ENCODE measurements around the gene TBC1D9. TPM values are rescaled to one million over a fixed set of nuclear protein-coding genes. Genes with fewer than 3 reads are reported as not detected.

Gene TBC1D9
- total RNA-seq, 4 donors from 2014 or later = 1.5 to 3.5 (median 2.2) TPM

DNA sequence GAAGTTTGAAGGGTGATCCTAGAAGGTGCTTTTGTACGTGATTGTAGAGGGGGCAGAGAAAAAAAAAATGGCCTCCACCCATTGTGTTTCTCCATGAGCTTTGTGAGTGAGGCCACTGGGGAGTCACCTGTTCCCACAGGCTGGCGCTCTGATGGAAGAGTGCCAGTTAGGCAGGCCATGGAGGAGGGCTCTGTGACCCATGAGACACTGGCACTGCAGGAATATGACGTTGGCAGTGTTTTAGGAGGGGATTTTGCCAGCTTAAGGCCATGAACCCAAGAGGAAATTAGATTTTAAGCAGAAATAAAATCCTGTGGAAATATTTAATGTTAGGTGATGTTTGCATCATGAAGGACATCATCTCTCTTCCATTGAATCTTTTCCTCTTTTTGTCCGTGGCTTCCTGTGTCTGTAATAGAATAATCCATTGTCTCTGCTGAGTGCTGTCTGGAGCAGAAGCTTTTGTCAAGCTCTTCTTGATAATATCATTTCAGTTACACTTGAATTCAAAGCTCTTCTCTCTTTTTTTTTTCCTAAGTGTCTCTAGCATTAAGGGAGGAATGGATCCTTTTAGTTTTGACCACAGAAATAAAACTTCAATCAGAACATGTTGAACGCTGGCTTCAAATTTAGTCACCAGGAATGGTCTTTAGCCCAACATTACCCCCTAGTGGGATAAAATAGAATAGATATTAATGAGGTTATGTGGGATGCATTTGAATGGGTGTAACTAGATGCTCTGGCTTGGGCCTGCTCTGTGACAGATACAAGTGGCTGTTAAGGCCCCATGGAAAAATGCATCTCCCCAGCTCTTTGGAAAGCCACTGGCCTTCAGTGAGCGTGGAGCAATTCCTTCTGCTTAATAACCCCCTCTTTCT lies 146.4 kb downstream of the TBC1D9 start:
- TF ChIP-seq, protein P1, sequence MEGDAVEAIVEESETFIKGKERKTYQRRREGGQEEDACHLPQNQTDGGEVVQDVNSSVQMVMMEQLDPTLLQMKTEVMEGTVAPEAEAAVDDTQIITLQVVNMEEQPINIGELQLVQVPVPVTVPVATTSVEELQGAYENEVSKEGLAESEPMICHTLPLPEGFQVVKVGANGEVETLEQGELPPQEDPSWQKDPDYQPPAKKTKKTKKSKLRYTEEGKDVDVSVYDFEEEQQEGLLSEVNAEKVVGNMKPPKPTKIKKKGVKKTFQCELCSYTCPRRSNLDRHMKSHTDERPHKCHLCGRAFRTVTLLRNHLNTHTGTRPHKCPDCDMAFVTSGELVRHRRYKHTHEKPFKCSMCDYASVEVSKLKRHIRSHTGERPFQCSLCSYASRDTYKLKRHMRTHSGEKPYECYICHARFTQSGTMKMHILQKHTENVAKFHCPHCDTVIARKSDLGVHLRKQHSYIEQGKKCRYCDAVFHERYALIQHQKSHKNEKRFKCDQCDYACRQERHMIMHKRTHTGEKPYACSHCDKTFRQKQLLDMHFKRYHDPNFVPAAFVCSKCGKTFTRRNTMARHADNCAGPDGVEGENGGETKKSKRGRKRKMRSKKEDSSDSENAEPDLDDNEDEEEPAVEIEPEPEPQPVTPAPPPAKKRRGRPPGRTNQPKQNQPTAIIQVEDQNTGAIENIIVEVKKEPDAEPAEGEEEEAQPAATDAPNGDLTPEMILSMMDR (IDR thresholded peaks at IDR 0.05 in 4 of 5, conservative IDR thresholded peaks at IDR 0.05 in 1 of 5) = peak in 4 of 5 experiments; percentile 14 to 38 (median 28)
- no peak for TF ChIP-seq POLR2A (IDR thresholded peaks at IDR 0.05)
- no peaks in the 10 kb centered on the region for H3K36me3 ChIP-seq
- H3K4me3 ChIP-seq = no peak overlapping the region
- no peaks in the 10 kb centered on the region for H3K4me1 ChIP-seq
- DNase-seq (no peak), ATAC-seq (peak in 1 of 2 donors; percentile 47)
- intact Hi-C loops (cut with DNase I; ENCODE audit: low total_unique reads) = no loop called here
- no peaks in the 10 kb centered on the region for H3K27me3 ChIP-seq
- no peak overlapping the region for H3K27ac ChIP-seq
- H3K9me3 ChIP-seq = no peaks in the 10 kb centered on the region
- in situ Hi-C loops (cut with MboI; ENCODE audit: low sequenced_read_pairs in 4 of 4) = no loop called here

DNA sequence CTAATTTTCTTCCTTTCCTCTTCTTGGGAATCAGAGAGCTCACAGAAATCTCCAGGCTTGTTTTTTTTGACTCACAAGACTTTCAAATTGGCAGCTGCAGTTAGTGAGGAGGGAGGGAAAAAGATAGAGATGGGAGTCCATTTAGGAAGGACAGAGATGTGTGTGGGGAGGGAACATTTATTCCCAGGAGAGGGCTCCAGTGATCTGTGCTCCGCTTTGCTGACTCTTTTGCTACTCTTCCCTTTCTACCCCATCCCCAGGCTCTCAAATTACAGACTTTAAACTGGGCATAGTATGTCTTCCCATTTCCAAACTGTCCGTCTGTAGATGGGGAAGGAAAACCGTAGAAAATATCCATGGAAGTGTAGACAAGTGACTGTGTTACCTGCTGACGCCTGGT lies 148.3 kb downstream of the TBC1D9 start:
- H3K9me3 ChIP-seq = no peaks in the 10 kb centered on the region
- no peak for TF ChIP-seq POLR2A (IDR thresholded peaks at IDR 0.05)
- TF ChIP-seq, protein P1 (IDR thresholded peaks at IDR 0.05 in 4 of 5, conservative IDR thresholded peaks at IDR 0.05 in 1 of 5) = no peak
- ATAC-seq (no peak), DNase-seq (no peak)
- no peaks in the 10 kb centered on the region for H3K27me3 ChIP-seq
- H3K4me1 ChIP-seq = no peaks in the 10 kb centered on the region
- no peak overlapping the region for H3K27ac ChIP-seq
- in situ Hi-C loops (cut with MboI; ENCODE audit: low sequenced_read_pairs in 4 of 4) = no loop called here
- H3K4me3 ChIP-seq = no peak overlapping the region
- H3K36me3 ChIP-seq = no peaks in the 10 kb centered on the region
- intact Hi-C loops (cut with DNase I; ENCODE audit: low total_unique reads) = no loop called here

DNA sequence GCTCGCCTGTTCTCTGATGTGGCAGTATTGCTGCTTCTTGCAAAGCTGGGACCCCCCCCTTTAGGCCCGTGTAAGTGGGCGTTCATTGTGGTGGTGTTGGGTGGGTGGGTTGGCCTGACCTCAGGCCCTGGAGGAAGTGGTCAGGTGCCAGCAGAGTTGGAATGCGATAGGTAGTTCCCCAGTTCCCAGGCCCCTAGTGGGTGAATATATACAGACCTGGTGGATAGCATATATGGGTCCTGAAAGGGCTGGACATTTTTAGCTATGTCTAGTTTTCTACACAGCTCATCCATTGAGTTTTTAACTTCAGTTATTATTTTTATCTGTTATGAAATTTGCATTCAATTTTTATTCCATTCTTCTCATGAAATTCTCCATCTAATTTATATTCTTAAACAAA lies 151.6 kb downstream of the TBC1D9 start:
- DNase-seq (no peak), ATAC-seq (no peak)
- in situ Hi-C loops (cut with MboI; ENCODE audit: low sequenced_read_pairs in 4 of 4) = no loop called here
- Histone ChIP-seq H3K27me3 (no peaks in the 10 kb centered on the region), H3K27ac (no peak overlapping the region), H3K4me3 (no peak overlapping the region), H3K36me3 (no peaks in the 10 kb centered on the region), H3K4me1 (no peaks in the 10 kb centered on the region), H3K9me3 (no peaks in the 10 kb centered on the region)
- no peak for TF ChIP-seq POLR2A (IDR thresholded peaks at IDR 0.05)
- TF ChIP-seq, protein P1 (IDR thresholded peaks at IDR 0.05 in 4 of 5, conservative IDR thresholded peaks at IDR 0.05 in 1 of 5) = no peak
- intact Hi-C loops (cut with DNase I; ENCODE audit: low total_unique reads) = no loop called here

DNA sequence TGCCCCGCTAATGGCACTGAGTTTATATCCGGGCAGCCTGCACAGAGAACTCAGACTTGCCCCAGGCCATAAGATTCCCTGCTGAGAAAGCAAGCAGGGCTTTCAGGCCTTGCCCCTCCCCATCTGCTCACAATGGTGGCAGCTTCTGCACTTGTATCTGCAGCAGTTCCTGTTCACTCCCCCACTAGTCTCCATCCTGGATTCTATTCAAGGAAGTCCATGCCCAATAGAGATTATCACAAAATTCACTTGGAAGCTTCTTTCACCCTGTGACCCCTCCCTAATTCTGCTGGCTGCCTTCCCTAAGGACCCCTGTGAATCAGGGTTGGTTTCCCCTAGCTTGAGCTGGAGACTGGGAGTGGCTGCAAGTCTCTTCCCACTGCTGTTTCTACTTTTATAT lies 152.9 kb downstream of the TBC1D9 start:
- in situ Hi-C loops (cut with MboI; ENCODE audit: low sequenced_read_pairs in 4 of 4) = no loop called here
- TF ChIP-seq, protein P1 (IDR thresholded peaks at IDR 0.05 in 4 of 5, conservative IDR thresholded peaks at IDR 0.05 in 1 of 5) = no peak
- Histone ChIP-seq H3K27me3 (no peaks in the 10 kb centered on the region), H3K4me3 (no peak overlapping the region), H3K4me1 (no peaks in the 10 kb centered on the region), H3K9me3 (no peaks in the 10 kb centered on the region), H3K36me3 (no peaks in the 10 kb centered on the region), H3K27ac (no peak overlapping the region)
- intact Hi-C loops (cut with DNase I; ENCODE audit: low total_unique reads) = no loop called here
- DNase-seq (no peak), ATAC-seq (no peak)
